ENCODE measurements around the gene USP22.
A peak's percentile ranks its signal among the peaks of the same experiment; 100 is the strongest.

The USP22 gene

GRCh38 chr17:20999841-21000532 lies 42.8 kb downstream of the USP22 start:
- DNase-seq = no peak

- no peak for DNase-seq
Observed at GRCh38 chr17:20999044-20999573, 43.7 kb downstream of the USP22 start.

- DNase-seq = no peak
Observed at GRCh38 chr17:20998571-20999043, 44.2 kb downstream of the USP22 start.

- DNase-seq = no peak
Observed at GRCh38 chr17:20997711-20998570, 44.9 kb downstream of the USP22 start.

GRCh38 chr17:20996724-20997615 lies 45.8 kb downstream of the USP22 start:
- DNase-seq = no peak

- DNase-seq = no peak
Observed at GRCh38 chr17:20995873-20996723, 46.7 kb downstream of the USP22 start.

- no peak for DNase-seq
Observed at GRCh38 chr17:20995164-20995872, 47.5 kb downstream of the USP22 start.

- no peak for DNase-seq
Observed at GRCh38 chr17:20994779-20995149, 48.0 kb downstream of the USP22 start.

GRCh38 chr17:20993863-20994778 lies 48.7 kb downstream of the USP22 start:
- DNase-seq = no peak

- DNase-seq = peak; percentile 42 to 51
Observed at GRCh38 chr17:20992987-20993862, 49.6 kb downstream of the USP22 start.

- DNase-seq = no peak
Observed at GRCh38 chr17:20992416-20992815, 50.4 kb downstream of the USP22 start.

GRCh38 chr17:20991276-20992037 lies 51.4 kb downstream of the USP22 start:
- no peak for DNase-seq

- no peak for DNase-seq
Observed at GRCh38 chr17:20989991-20990855, 52.6 kb downstream of the USP22 start.

- DNase-seq = no peak
Observed at GRCh38 chr17:20989481-20989880, 53.3 kb downstream of the USP22 start.

GRCh38 chr17:20988896-20989295 lies 53.9 kb downstream of the USP22 start:
- DNase-seq = no peak

GRCh38 chr17:20988001-20988636 lies 54.7 kb downstream of the USP22 start:
- DNase-seq = no peak

GRCh38 chr17:20987511-20987910 lies 55.3 kb downstream of the USP22 start:
- DNase-seq = no peak
